ENCODE measurements around the gene EPC2.
"Not testable (repeated sequence)": the region's sequence is repeated elsewhere in the genome, so short reads cannot be mapped to it uniquely, and the experiment has no call there.

The EPC2 gene

DNA sequence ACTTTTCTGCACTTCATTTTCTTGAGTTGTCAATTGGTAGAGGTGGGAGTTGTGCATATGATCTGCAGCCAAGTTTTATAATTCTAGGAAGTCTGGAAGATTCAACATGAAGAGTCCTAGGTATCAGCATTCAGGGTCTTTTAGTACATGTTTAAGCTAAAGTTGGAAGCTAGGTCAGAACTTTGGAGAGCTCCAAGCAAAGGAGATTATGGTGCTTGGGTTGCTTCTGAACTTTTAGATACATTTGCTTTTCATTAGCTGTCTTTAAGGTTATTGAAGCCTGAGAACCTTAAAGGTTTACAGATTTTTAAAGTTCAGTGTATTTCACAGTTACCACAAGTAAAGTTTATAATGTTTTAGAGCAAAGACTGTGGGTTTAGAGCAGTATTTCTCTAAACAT, 85.5 kb downstream of the EPC2 start:
- no peak for DNase-seq

- DNase-seq = no peak
These were observed 93.2 kb downstream of the EPC2 start for GRCh38 chr2:148737742-148738141.

DNA sequence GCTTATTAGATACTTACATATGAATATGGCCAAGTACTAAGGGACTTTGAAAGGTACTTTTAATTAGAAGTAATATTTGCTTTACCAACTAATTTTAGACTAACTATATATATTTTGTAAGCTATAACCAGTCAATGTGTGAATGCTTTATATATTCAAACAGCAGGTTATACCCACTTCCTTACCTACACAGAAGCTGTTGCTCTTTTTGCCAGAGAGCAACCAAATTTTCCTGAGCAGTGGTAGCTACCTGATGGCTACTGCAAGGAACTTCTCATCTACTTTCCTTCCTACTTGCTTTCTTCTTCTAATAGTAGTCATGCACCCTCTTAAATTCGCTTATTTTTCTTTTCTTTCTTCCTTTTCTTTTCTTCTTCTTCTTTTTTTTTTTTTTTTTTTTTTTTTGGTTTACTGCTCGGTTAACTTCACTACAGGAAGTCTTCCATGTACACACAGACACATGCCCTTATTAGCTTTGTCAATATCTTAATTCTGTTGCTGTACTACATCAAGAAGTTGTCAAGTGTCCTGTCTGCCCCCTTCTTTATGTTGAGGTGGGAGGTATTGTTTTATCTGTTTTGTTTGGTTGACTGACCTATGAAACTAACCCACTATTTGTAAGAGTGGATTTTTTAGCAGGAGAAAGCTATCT, 95.0 kb downstream of the EPC2 start:
- peak; percentile 3 for DNase-seq

DNA sequence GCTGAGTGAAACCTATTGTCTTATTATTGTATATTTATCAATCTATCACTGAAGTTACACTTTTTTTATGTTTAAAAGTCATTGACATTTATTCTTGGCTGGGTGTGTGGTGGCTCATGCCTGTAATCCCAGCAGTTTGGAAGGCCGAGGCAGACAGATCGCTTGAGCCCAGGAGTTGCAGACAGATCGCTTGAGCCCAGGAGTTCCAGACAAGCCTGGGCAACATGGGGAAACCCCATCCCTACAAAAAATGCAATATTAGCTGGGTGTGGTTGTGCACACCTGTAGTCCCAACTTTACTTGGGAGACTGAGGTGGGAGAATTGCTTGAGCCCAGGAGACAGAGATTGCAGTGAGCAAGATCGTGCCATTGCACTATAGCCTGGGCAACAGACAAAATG, 97.8 kb downstream of the EPC2 start:
- peak; percentile 7 for DNase-seq

DNA sequence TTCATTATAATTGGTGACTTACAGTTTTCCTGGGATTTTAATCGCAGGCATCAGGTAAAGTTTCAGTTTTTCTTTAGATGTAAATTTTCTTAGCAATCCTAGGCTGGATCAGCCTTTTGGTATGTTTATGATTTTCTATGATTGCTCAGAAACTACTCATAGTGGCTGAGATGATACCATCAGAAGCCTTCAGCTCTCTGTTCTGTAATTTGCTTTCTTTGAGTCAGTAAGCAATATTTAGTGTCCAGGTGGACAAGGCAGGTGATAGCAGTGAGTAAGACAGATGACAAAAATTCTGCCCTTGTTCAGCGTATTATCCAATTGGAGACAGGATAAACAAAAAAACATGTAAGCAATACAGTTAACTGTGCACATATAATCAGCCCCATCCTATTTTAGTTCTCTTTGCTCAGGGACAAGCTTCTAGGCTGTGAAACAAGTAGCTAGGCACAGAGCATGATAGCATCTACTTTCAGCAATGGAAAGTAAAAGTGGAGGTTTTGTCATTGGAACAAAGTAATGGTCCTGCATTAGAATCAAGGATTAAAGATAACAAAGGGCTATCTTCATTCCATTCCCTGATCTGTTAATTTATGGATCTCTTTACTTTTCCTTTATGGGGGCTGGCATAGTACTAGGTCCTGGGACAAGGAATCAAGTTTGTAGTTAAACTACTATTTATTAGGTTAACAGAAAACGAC, 100.8 kb downstream of the EPC2 start:
- no peak for DNase-seq

- no peak for DNase-seq
These were observed 102.4 kb downstream of the EPC2 start for GRCh38 chr2:148746973-148747372.

GRCh38 chr2:148751907-148752306, 107.4 kb downstream of the EPC2 start:
- no peak for DNase-seq

- no peak for DNase-seq
These were observed 108.4 kb downstream of the EPC2 start for GRCh38 chr2:148752977-148753376.

- DNase-seq = no peak
These were observed 110.3 kb downstream of the EPC2 start for GRCh38 chr2:148754864-148755263.

GRCh38 chr2:148756292-148756975, 111.9 kb downstream of the EPC2 start:
- DNase-seq = no peak

DNA sequence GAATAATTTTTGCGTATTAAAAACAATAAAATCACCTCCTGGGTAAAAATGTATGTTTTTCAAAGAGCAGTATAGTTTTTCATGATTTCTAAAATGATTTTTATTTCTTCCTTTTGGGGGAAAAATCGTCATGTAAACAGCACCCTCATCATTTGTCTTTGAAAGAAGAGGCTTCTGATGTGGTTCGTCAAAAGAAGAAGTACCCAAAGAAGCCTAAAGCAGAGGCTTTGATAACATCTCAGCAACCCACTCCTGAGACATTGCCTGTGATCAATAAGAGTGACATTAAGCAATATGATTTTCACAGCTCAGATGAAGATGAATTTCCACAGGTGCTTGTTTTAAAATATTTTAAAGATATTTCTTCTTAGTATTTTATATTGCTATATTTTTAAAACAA, 120.3 kb downstream of the EPC2 start:
- no peak for DNase-seq

GRCh38 chr2:148770047-148770446, 125.5 kb downstream of the EPC2 start:
- no peak for DNase-seq

- no peak for DNase-seq
These were observed 137.0 kb downstream of the EPC2 start for GRCh38 chr2:148781544-148781943.

DNA sequence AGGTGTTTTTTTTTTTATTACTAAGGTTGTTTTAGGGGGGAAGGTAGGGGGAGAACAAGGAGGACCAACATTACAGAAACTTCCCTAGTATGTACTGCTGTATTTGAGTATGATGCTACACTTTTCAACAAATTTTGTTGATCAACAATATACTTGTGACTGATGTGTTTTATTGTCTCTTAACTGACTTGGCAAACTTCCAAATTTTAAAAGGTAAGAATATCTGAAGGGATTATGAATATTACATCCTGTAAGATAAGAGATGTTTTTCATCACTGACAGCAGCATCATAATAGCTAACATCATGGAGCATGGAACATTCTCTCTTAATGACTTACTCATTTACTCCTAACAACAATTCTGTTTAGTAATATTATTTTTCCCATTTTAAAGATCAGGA, 144.5 kb downstream of the EPC2 start:
- DNase-seq = no peak

- not testable (repeated sequence) for DNase-seq
These were observed 145.6 kb downstream of the EPC2 start for GRCh38 chr2:148790172-148790571.

DNA sequence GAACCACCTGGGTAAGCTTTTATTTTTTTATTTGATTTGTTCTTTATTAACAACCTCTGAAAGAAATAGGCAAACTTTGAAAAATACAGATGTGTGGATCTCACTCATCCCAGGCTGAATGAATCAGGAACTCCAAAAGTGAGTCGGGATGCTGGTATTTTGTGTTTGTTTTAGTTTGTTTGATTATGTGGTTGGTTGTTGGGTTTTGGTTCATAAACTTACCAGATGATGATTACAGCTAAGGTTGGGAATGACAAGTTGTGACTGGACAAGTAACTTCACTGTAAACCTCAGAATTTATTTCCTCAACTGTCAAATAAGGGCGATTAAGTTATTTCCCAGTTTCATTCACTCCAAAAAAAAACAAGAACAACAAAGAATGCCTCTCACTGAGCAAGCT, 150.0 kb downstream of the EPC2 start:
- DNase-seq = no peak

DNA sequence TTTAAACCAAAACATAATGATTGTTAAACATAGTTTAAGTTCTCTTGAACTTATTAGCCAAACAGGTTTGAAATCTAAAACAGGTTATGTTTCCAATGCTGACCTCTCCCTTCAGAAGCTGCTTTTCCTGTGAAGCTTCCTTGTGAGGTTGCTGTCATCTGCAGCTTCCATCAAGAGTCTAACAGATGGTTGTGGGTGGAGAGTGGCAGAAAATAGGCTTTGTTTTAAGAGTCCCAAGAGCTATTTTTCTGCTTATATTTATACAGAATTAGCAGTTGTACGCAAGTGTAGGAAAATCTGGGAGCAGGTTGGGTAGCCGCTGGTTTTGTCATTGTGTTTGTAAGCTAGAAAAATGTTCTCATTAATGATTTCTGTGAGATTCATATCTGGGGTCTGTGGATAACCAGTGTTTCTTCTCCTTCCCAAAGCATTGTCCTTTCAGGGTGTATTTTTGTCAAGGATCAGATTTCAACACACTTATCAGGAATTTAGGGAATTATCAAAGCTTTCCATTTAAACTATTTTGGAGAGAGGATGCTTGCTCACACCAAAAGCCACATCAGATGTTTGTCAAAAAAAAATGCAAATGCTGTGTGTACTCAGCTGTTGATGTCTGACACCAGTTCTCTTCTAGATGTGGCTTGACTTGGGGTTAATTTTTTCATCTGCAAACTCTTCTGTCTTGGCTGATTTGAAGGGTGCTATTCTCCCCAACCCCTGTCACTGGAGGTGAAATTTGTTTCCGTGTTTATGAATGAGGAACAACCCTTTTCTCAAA, 152.4 kb downstream of the EPC2 start:
- DNase-seq = peak; percentile 49

- no peak for DNase-seq
These were observed 158.1 kb downstream of the EPC2 start for GRCh38 chr2:148802448-148803220.

DNA sequence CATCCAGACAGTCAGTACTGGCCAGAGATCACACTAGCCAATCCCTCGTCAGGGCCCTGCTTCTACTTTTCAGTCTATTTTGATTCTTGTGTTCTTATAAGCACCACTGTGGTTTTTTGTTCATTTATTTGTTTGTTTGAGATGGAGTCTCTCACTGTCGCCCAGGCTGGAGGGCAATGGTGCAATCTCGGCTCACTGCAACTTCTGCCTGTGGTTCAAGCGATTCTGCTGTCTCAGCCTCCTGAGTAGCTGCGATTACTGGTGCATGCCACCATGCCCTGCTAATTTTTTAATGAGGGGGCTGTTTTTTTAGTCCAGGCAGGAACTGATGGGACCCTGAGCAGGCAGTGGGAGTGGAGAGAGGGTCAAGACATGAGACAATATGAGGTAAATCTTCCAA, 165.5 kb downstream of the EPC2 start:
- no peak for DNase-seq

DNA sequence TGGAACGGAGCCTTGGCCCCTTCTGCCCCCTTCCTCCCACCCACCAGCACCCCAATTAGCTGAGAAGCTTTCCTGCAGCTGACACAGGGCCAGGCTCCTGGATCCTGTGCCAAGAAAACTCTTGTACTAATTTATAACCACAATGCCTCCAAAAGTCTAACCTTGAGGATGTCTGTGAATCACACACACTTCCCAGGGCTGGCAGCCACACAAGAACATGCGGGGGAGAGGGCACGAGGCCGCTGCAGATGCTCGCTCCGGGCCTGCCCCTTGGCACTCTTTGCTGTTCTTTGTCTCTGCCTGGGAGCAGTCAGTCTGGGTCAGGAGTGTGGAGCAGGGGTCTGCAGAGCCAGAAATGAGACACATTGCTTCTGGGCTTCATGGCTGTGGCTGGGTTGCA, 167.8 kb downstream of the EPC2 start:
- no peak for DNase-seq

GRCh38 chr2:148813603-148814065, 169.1 kb downstream of the EPC2 start:
- peak; percentile 74 for DNase-seq

DNA sequence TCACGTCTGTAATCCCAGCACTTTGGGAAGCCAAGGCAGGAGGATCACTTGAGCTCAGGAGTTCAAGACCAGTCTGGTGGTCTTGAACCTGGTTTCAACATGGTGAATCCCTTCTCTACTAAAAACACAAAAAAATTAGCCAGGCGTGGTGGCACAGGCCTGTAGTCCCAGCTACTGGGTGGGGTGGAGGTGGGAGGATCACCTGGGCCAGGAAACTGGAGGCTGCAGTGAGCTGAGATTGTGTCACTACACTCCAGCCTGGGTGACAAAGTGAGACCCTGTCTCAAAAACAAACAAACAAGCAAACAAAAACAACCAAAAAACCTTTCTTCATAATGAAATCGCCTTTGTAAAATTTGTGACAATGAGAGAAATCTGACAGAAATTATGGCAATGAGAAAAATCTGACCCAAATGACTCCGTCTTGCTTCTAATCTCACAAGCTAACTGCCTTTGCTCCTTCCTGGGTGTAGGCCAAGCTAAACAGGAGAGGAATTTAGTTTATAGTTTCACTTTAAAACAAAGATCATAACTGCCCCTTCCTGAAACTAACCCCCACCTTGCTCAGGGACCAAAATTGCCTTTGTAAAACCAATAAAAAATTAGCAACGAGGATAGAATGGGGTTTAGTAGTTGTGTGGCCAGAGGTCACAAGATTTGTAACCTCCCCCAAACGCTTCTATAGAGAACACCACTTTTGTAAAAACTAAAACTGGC, 169.8 kb downstream of the EPC2 start:
- DNase-seq = no peak

Data from NCI-H69 (cell line).